Hepatocyte (in vitro differentiated cells): ENCODE measurements around the gene PRKAR1A.

Source experiments
- EZH2 ChIP-seq: fragments of 200-600 bp; sonication (generic); IDR thresholded peaks from 2 replicates; pipeline ENCODE4 v1.6.1; 2016; ENCODE audit warnings: antibody characterized with exemption, mild to moderate bottlenecking, borderline replicate concordance
- EZH2phosphoT487 ChIP-seq: fragments of 200-600 bp; sonication (generic); IDR thresholded peaks from one replicate; pipeline ENCODE4 v1.6.1; 2018; ENCODE audit warnings: antibody characterized with exemption, mild to moderate bottlenecking, low read depth, moderate library complexity; ENCODE audit not compliant: unreplicated experiment, severe bottlenecking
- TF ChIP-seq, protein P1 (sequence below): fragments of 200-600 bp; sonication (generic); IDR thresholded peaks from 2 replicates; pipeline ENCODE4 v1.5.1; 2016; ENCODE audit warnings: antibody characterized with exemption, mild to moderate bottlenecking; ENCODE audit not compliant: poor library complexity

DNA sequence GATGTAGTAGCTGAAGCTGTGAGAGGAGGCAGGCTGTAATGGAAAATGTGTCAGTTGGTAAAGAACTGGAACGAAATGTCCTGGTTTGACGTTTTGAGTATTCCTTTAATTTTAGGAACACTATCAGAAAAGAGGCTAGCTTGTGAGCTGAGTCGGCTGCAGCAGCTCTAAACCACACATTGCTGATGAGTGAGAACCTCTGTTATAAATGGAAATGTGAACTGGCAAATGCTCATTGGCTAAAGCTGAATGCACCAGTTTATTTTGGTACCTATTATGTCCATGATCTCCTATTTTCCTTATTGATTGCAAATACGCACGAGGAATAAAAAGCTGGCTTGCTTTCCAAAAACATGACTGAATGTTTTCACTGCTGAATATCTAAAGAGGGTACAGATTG lies 43.9 kb upstream of the PRKAR1A start:
- TF ChIP-seq, protein P1, sequence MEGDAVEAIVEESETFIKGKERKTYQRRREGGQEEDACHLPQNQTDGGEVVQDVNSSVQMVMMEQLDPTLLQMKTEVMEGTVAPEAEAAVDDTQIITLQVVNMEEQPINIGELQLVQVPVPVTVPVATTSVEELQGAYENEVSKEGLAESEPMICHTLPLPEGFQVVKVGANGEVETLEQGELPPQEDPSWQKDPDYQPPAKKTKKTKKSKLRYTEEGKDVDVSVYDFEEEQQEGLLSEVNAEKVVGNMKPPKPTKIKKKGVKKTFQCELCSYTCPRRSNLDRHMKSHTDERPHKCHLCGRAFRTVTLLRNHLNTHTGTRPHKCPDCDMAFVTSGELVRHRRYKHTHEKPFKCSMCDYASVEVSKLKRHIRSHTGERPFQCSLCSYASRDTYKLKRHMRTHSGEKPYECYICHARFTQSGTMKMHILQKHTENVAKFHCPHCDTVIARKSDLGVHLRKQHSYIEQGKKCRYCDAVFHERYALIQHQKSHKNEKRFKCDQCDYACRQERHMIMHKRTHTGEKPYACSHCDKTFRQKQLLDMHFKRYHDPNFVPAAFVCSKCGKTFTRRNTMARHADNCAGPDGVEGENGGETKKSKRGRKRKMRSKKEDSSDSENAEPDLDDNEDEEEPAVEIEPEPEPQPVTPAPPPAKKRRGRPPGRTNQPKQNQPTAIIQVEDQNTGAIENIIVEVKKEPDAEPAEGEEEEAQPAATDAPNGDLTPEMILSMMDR: no peak
- no peak for TF ChIP-seq EZH2
- TF ChIP-seq EZH2phosphoT487: no peak
